ENCODE measurements around the gene IMMP2L. TPM values are rescaled to one million over a fixed set of nuclear protein-coding genes. Genes with fewer than 3 reads are reported as not detected.

Gene IMMP2L
- total RNA-seq, 2 donors from 2014 or later, result 13.1 to 22.7 TPM

DNA sequence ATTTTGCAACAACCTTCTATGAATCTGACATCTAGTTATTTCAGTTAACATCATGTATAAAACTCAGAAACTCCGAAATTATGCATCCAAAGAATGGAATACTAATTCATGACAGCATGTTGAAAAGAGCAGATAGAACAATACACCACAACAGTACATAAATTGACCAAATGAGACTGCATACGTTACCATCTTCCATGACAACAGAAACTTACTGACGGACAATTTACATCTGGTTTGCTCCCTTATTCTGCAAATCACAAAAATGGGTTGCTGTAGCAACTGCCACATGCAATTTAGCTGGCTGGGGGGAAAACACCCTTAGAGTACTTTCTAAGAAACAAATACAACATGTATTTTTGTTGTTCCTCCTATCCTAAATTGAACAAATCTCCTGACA lies 457.0 kb downstream of the IMMP2L start:
- no peaks in the 10 kb centered on the region for H3K36me3 ChIP-seq
- H3K27me3 ChIP-seq (replicated peaks; ENCODE audit: insufficient read depth), result no peaks in the 10 kb centered on the region
- H3K4me3 ChIP-seq, result no peak overlapping the region
- TF ChIP-seq, protein P1, sequence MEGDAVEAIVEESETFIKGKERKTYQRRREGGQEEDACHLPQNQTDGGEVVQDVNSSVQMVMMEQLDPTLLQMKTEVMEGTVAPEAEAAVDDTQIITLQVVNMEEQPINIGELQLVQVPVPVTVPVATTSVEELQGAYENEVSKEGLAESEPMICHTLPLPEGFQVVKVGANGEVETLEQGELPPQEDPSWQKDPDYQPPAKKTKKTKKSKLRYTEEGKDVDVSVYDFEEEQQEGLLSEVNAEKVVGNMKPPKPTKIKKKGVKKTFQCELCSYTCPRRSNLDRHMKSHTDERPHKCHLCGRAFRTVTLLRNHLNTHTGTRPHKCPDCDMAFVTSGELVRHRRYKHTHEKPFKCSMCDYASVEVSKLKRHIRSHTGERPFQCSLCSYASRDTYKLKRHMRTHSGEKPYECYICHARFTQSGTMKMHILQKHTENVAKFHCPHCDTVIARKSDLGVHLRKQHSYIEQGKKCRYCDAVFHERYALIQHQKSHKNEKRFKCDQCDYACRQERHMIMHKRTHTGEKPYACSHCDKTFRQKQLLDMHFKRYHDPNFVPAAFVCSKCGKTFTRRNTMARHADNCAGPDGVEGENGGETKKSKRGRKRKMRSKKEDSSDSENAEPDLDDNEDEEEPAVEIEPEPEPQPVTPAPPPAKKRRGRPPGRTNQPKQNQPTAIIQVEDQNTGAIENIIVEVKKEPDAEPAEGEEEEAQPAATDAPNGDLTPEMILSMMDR (IDR thresholded peaks at IDR 0.05), result no peak
- H3K9me3 ChIP-seq, result no peaks in the 10 kb centered on the region
- peaks cover 10 to 16% of the 10 kb centered on the region in 2 donors for H3K4me1 ChIP-seq (ENCODE audit: control insufficient read depth in 1 of 2, low read depth in 2 of 2)
- DNase-seq (ENCODE audit: low spot score) (no peak), ATAC-seq (ENCODE audit: insufficient number of reproducible peaks, low FRiP score, low read depth) (no peak)
- H3K27ac ChIP-seq, result no peak overlapping the region

DNA sequence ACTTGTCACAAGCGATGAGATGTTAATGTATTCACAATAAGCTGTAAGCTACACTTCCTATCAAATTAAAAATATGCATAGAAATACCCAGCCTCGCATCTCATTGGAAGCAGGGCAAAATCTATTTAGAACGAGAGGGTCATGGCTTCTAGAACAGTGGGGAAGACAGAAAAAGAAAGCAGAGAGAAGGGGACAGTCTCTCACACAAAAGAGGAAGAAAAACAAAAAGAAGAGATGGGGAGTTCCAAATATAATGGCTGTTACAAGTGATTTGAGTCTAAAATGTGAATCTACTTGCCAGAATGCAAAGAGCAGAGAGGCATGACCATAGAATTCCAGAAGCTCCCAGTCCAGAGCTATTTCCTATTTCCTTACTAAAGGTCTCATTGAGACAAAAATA lies 457.6 kb downstream of the IMMP2L start:
- H3K27ac ChIP-seq, result no peak overlapping the region
- TF ChIP-seq, protein P1 (IDR thresholded peaks at IDR 0.05), result no peak
- no peak for DNase-seq (ENCODE audit: low spot score)

DNA sequence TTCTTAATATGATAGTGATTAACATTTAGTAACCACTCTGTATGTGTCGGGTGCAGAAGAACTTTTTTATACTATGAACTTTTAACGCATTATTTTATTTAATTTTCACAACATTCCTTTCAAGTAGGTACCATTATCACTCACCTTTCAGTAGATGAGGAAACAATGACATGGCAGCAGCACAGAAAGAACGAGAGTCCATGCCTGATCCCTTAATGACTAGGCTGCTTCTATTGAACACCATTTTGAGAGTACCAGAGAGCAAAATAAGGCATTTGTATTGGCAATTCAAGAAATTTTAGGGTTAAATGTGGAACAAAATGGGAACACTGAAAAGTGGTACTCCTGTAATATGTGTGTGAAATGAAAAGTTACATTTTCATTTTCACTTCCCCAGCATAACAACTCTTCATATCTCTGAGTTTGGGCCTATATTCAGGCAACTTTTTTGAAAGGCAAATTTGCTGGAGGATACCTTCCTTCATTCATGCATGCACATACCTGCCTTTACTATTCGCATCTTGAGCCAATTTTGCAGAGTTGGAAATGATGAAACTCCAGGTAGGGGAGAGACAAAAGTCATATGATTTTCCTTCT lies 458.5 kb downstream of the IMMP2L start:
- ATAC-seq (ENCODE audit: insufficient number of reproducible peaks, low FRiP score, low read depth) (no peak), DNase-seq (ENCODE audit: low spot score) (no peak)
- H3K27ac ChIP-seq, result no peak overlapping the region
- H3K36me3 ChIP-seq, result no peaks in the 10 kb centered on the region
- TF ChIP-seq, protein P1 (IDR thresholded peaks at IDR 0.05), result no peak
- peaks cover 10 to 16% of the 10 kb centered on the region in 2 donors for H3K4me1 ChIP-seq (ENCODE audit: control insufficient read depth in 1 of 2, low read depth in 2 of 2)
- no peak overlapping the region for H3K4me3 ChIP-seq
- no peaks in the 10 kb centered on the region for H3K27me3 ChIP-seq (replicated peaks; ENCODE audit: insufficient read depth)
- no peaks in the 10 kb centered on the region for H3K9me3 ChIP-seq

More for the DNA sequence above, 457.6 kb downstream of the IMMP2L start:
- Histone ChIP-seq H3K4me3 (no peak overlapping the region), H3K4me1 (ENCODE audit: control insufficient read depth in 1 of 2, low read depth in 2 of 2) (peaks cover 10 to 16% of the 10 kb centered on the region in 2 donors), H3K9me3 (no peaks in the 10 kb centered on the region), H3K36me3 (no peaks in the 10 kb centered on the region), H3K27me3 (replicated peaks; ENCODE audit: insufficient read depth) (no peaks in the 10 kb centered on the region)
- ATAC-seq (ENCODE audit: insufficient number of reproducible peaks, low FRiP score, low read depth), result no peak

DNA sequence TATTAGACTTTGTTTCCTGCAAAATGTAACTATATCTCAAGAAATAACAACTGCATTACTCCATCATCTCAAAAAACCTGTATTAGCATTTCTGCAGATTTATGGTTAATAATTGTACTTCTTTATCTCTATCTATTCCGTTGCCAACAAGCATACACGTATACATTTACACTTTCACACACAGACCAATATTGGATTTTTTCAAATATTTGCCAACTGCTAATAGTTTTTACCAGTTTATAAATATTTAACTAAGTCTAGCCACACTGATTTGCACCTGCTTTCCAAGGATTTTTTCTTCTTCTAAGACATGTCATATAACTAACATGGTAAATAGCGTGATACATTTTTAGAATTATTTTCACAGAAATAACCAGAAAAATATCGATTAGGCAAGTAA lies 459.2 kb downstream of the IMMP2L start:
- DNase-seq (ENCODE audit: low spot score) (no peak), ATAC-seq (ENCODE audit: insufficient number of reproducible peaks, low FRiP score, low read depth) (no peak)
- Histone ChIP-seq H3K4me3 (no peak overlapping the region), H3K27me3 (replicated peaks; ENCODE audit: insufficient read depth) (no peaks in the 10 kb centered on the region), H3K36me3 (no peaks in the 10 kb centered on the region), H3K9me3 (no peaks in the 10 kb centered on the region), H3K4me1 (ENCODE audit: control insufficient read depth in 1 of 2, low read depth in 2 of 2) (peaks cover 6 to 10% of the 10 kb centered on the region in 2 donors), H3K27ac (no peak overlapping the region)
- TF ChIP-seq, protein P1 (IDR thresholded peaks at IDR 0.05), result no peak

DNA sequence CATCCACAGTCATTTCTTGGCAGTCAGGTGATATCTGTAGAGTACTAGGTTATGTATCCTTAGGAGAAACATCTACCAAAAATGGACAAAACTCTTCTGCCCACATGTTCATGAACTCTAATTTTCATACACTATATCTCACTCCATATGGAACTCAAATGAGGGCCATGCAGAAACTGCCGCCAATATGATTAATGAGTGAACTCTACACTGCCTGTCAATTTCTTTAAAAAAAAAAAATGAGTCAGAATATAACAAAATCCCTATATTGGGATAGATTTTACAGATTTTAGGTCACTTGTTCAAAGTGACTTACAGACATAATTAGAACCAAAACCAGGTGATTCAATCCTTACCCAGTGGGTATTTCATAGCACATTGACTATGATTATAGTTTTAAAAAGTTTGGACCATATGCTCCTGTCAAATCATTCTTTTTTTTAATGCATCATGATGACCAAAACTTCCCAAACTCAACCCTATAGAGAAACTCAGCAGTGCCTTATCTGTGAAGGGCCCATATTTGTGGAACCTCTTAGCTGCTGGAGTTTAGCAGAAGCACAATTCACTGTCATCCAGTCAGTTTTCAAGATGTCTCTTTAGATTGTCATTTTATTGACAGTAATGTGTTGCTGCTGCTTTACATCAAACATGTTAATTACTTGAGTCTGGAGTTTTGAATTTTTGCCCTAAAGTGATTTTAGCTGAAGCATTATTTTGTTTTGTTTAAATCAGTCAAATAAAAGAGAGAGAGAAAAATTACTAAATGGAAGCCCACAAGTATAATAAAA lies 460.2 kb downstream of the IMMP2L start:
- no peaks in the 10 kb centered on the region for H3K9me3 ChIP-seq
- no peak overlapping the region for H3K27ac ChIP-seq
- TF ChIP-seq, protein P1 (IDR thresholded peaks at IDR 0.05), result no peak
- peaks cover 0 to 3% of the 10 kb centered on the region in 2 donors for H3K4me1 ChIP-seq (ENCODE audit: control insufficient read depth in 1 of 2, low read depth in 2 of 2)
- H3K4me3 ChIP-seq, result no peak overlapping the region
- no peak for DNase-seq (ENCODE audit: low spot score)
- H3K36me3 ChIP-seq, result no peaks in the 10 kb centered on the region
- no peaks in the 10 kb centered on the region for H3K27me3 ChIP-seq (replicated peaks; ENCODE audit: insufficient read depth)
- ATAC-seq (ENCODE audit: insufficient number of reproducible peaks, low FRiP score, low read depth), result no peak

Measured in thoracic aorta (tissue), 2 donors.